Trophoblast cell (in vitro differentiated cells and primary cell): ENCODE results near the gene HIVEP3.

Experiments used
- DNase-seq, 2 donors: peaks; one replicate each; pipeline ENCODE4 v3.0.0-alpha.2; 2016
- H2AFZ ChIP-seq: 2 replicates; pipeline ENCODE4 v1.6.1; 2013; ENCODE audit warnings: low read length, moderate library complexity, mild to moderate bottlenecking; ENCODE audit not compliant: insufficient read depth, poor library complexity
- H2AK5ac ChIP-seq: 2 replicates; pipeline ENCODE4 v1.6.1; 2013; ENCODE audit warnings: mild to moderate bottlenecking, low read length
- H2BK120ac ChIP-seq: 2 replicates; pipeline ENCODE4 v1.6.1; 2013; ENCODE audit warnings: low read length, mild to moderate bottlenecking, moderate library complexity; ENCODE audit not compliant: insufficient read depth, poor library complexity
- H2BK12ac ChIP-seq: 2 replicates; pipeline ENCODE4 v1.6.1; 2013; ENCODE audit warnings: mild to moderate bottlenecking, low read length, moderate library complexity
- H2BK5ac ChIP-seq: 2 replicates; pipeline ENCODE4 v1.6.1; 2013; ENCODE audit warnings: low read length, low read depth, moderate library complexity, mild to moderate bottlenecking; ENCODE audit not compliant: poor library complexity
- H3K14ac ChIP-seq: 2 replicates; pipeline ENCODE4 v1.6.1; 2013; ENCODE audit warnings: mild to moderate bottlenecking, low read length
- H3K18ac ChIP-seq: 2 replicates; pipeline ENCODE4 v1.6.1; 2013; ENCODE audit warnings: mild to moderate bottlenecking, low read length
- H3K23ac ChIP-seq: 2 replicates; pipeline ENCODE4 v1.6.1; 2013; ENCODE audit warnings: low read length
- H3K27ac ChIP-seq: 2 replicates; pipeline ENCODE4 v1.5.1; 2013; ENCODE audit warnings: low read depth, mild to moderate bottlenecking, inconsistent platforms, low read length, moderate library complexity
- H3K27me3 ChIP-seq: 2 replicates; pipeline ENCODE4 v1.6.1; 2013; ENCODE audit warnings: inconsistent platforms, mild to moderate bottlenecking, low read length, moderate library complexity; ENCODE audit not compliant: insufficient read depth
- H3K36me3 ChIP-seq, 2 experiments: 1 replicate in 1 of 2; 2 replicates in 1 of 2; pipeline ENCODE4 v1.6.1; 2013; ENCODE audit warnings: low read length in 2 of 2, mild to moderate bottlenecking in 2 of 2, moderate library complexity in 1 of 2; ENCODE audit not compliant: insufficient read depth in 2 of 2, control insufficient read depth in 1 of 2
- H3K4ac ChIP-seq: 2 replicates; pipeline ENCODE4 v1.6.1; 2013; ENCODE audit warnings: low read depth, mild to moderate bottlenecking, low read length, moderate library complexity
- H3K4me1 ChIP-seq, 2 experiments: 1 replicate in 1 of 2; 2 replicates in 1 of 2; pipeline ENCODE4 v1.6.1; 2013; ENCODE audit warnings: low read length in 2 of 2, mild to moderate bottlenecking in 2 of 2, moderate library complexity in 1 of 2; ENCODE audit not compliant: insufficient read depth in 2 of 2, control insufficient read depth in 1 of 2
- H3K4me2 ChIP-seq: 2 replicates; pipeline ENCODE4 v1.6.1; 2013; ENCODE audit warnings: inconsistent platforms, mild to moderate bottlenecking, low read length, moderate library complexity
- H3K4me3 ChIP-seq: 2 replicates; pipeline ENCODE4 v1.5.1; 2013; ENCODE audit warnings: mild to moderate bottlenecking, low read depth, low read length, inconsistent platforms
- H3K79me1 ChIP-seq: one replicate; pipeline ENCODE4 v1.6.1; 2013; ENCODE audit warnings: low read length
- H3K79me2 ChIP-seq: 2 replicates; pipeline ENCODE4 v1.6.1; 2013; ENCODE audit warnings: low read length, mild to moderate bottlenecking; ENCODE audit not compliant: control insufficient read depth, insufficient read depth, poor library complexity
- H3K9ac ChIP-seq: 2 replicates; pipeline ENCODE4 v1.6.1; 2013; ENCODE audit warnings: mild to moderate bottlenecking, low read length
- H3K9me3 ChIP-seq: 2 replicates; pipeline ENCODE4 v1.6.1; 2013; ENCODE audit warnings: low read depth, mild to moderate bottlenecking, control low read depth, inconsistent platforms, low read length; ENCODE audit not compliant: insufficient read depth
- H4K12ac ChIP-seq: 2 replicates; pipeline ENCODE4 v1.6.1; 2013; ENCODE audit warnings: low read depth, mild to moderate bottlenecking, low read length, moderate library complexity
- H4K8ac ChIP-seq: 2 replicates; pipeline ENCODE4 v1.6.1; 2013; ENCODE audit warnings: low read depth, mild to moderate bottlenecking, low read length, moderate library complexity
- H4K91ac ChIP-seq: one replicate; pipeline ENCODE4 v1.6.1; 2013; ENCODE audit warnings: low read depth, mild to moderate bottlenecking, low read length, moderate library complexity
- WGBS: extraction: QIAGEN DNeasy Blood & Tissue Kit; methylation state at CpG from one replicate; pipeline ENCODE4 v1.1.7; 2013; ENCODE audit warnings: missing lambda C conversion rate; ENCODE audit not compliant: insufficient read length, insufficient coverage; ENCODE audit errors: extremely low coverage; 5-methylcytosine and 5-hydroxymethylcytosine counted together

Gene HIVEP3

DNA sequence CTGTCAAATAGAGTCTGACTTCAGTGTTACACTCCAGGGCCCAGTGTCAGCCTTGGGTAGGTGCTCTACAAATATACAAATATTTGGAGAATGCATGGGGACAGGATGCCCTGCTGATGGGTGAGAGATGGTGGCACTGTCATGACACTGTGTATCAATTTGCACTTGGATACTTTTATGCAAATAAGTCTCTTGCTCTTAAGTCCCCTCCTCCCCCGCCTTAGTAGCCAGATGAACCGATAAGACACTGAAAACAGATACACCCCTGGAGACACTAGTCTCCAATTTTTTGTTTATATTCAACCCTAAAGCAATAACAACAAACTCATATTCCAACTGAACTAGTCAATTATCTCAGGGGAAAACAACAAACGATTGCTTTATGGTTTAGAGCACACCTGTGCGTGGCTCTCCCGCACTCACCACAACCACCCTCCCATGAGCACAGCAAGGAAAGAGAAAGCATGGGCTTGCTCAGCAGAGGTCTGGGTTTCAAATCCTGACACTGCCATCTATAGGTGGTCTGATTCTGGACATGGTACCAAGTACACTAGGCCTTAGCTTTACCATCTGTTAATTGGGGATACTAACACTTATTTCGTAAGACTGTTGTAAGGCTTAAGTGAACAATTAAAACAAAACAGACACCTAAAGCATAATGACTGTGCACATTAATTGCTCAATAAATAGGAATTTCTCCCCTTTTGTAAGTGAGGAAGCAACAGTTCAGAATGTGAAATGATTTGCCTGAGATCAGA is 50.3 kb downstream of the HIVEP3 start:
- no peaks in the 10 kb centered on the region for H3K36me3 ChIP-seq
- no peak overlapping the region for H3K4ac ChIP-seq
- no peak overlapping the region for H2BK120ac ChIP-seq
- WGBS, result no CpG with 5 or more reads among the region's 6 CpGs
- no peak overlapping the region for H3K23ac ChIP-seq
- no peak overlapping the region for H3K4me2 ChIP-seq
- H3K9me3 ChIP-seq, result no peaks in the 10 kb centered on the region
- no peak overlapping the region for H3K4me3 ChIP-seq
- peaks cover 13 to 15% of the 10 kb centered on the region in 2 experiments for H3K4me1 ChIP-seq
- no peak overlapping the region for H3K14ac ChIP-seq
- DNase-seq, result peak in 1 of 2 donors; percentile 39
- H4K8ac ChIP-seq, result no peak overlapping the region
- no peak overlapping the region for H2AFZ ChIP-seq
- H4K12ac ChIP-seq, result no peak overlapping the region
- no peak overlapping the region for H3K9ac ChIP-seq
- H3K79me1 ChIP-seq, result peaks cover 2% of the 10 kb centered on the region
- no peak overlapping the region for H2AK5ac ChIP-seq
- H3K18ac ChIP-seq, result no peak overlapping the region
- H2BK5ac ChIP-seq, result no peak overlapping the region
- H3K79me2 ChIP-seq, result no peaks in the 10 kb centered on the region
- H4K91ac ChIP-seq, result no peak overlapping the region
- H2BK12ac ChIP-seq, result no peak overlapping the region
- no peak overlapping the region for H3K27ac ChIP-seq
- no peaks in the 10 kb centered on the region for H3K27me3 ChIP-seq

- H3K4me1 ChIP-seq, result peaks cover 21 to 30% of the 10 kb centered on the region in 2 experiments
- no peaks in the 10 kb centered on the region for H3K9me3 ChIP-seq
- H3K4me2 ChIP-seq, result no peak overlapping the region
- H2AK5ac ChIP-seq, result no peak overlapping the region
- H3K4ac ChIP-seq, result no peak overlapping the region
- H3K27ac ChIP-seq, result no peak overlapping the region
- H3K79me1 ChIP-seq, result peaks cover 6% of the 10 kb centered on the region
- no CpG with 5 or more reads among the region's 2 CpGs for WGBS
- no peak overlapping the region for H3K23ac ChIP-seq
- no peak for DNase-seq
- no peak overlapping the region for H2BK5ac ChIP-seq
- H4K91ac ChIP-seq, result no peak overlapping the region
- H3K9ac ChIP-seq, result no peak overlapping the region
- H4K8ac ChIP-seq, result no peak overlapping the region
- H2AFZ ChIP-seq, result no peak overlapping the region
- H2BK12ac ChIP-seq, result no peak overlapping the region
- H2BK120ac ChIP-seq, result no peak overlapping the region
- H4K12ac ChIP-seq, result no peak overlapping the region
- no peaks in the 10 kb centered on the region for H3K36me3 ChIP-seq
- no peak overlapping the region for H3K14ac ChIP-seq
- no peaks in the 10 kb centered on the region for H3K27me3 ChIP-seq
- no peak overlapping the region for H3K4me3 ChIP-seq
- H3K79me2 ChIP-seq, result peaks cover 2% of the 10 kb centered on the region
- no peak overlapping the region for H3K18ac ChIP-seq
Measured at GRCh38 chr1:41866285-41866684, 52.4 kb downstream of the HIVEP3 start.

GRCh38 chr1:41864471-41865040 is 54.2 kb downstream of the HIVEP3 start:
- H2AK5ac ChIP-seq, result no peak overlapping the region
- no peak overlapping the region for H2BK12ac ChIP-seq
- H3K14ac ChIP-seq, result no peak overlapping the region
- peak; percentile 61 to 79 for DNase-seq
- no peaks in the 10 kb centered on the region for H3K36me3 ChIP-seq
- H3K18ac ChIP-seq, result no peak overlapping the region
- H2BK5ac ChIP-seq, result no peak overlapping the region
- H2BK120ac ChIP-seq, result no peak overlapping the region
- no peak overlapping the region for H3K4me2 ChIP-seq
- no peaks in the 10 kb centered on the region for H3K9me3 ChIP-seq
- no peak overlapping the region for H3K27ac ChIP-seq
- H2AFZ ChIP-seq, result no peak overlapping the region
- no peak overlapping the region for H3K4me3 ChIP-seq
- no peak overlapping the region for H3K9ac ChIP-seq
- no CpG with 5 or more reads among the region's 4 CpGs for WGBS
- peak overlapping the region; percentile 57 for H4K91ac ChIP-seq
- no peak overlapping the region for H4K12ac ChIP-seq
- H3K4ac ChIP-seq, result no peak overlapping the region
- H3K27me3 ChIP-seq, result no peaks in the 10 kb centered on the region
- H4K8ac ChIP-seq, result no peak overlapping the region
- peaks cover 6% of the 10 kb centered on the region for H3K79me1 ChIP-seq
- peaks cover 19 to 28% of the 10 kb centered on the region in 2 experiments for H3K4me1 ChIP-seq
- H3K23ac ChIP-seq, result no peak overlapping the region
- peaks cover 2% of the 10 kb centered on the region for H3K79me2 ChIP-seq

DNA sequence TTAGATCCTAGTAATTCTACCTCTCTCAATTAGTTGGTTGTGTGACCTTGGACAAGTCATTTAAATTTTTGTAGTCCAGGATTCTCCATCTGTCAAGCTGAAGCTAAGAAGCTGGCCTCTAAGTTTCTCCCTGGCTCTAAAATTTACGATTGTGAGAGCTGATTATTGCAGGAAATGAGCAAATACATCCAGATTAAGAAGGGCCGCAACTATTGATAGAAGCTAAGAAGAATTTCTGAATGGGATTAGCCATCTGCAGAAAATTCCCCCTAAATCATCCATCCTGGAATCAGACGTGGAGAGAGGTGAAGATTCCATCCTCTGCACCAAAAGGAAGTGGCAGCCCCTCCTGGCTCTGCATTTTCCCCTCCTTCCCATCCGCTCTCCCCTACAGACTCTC is 55.0 kb downstream of the HIVEP3 start:
- Histone ChIP-seq H4K91ac (peak overlapping the region; percentile 57), H3K4me2 (no peak overlapping the region), H3K4ac (no peak overlapping the region), H3K79me1 (peaks cover 6% of the 10 kb centered on the region), H3K4me1 (peaks cover 19 to 28% of the 10 kb centered on the region in 2 experiments), H3K9me3 (no peaks in the 10 kb centered on the region), H2BK5ac (no peak overlapping the region), H3K14ac (no peak overlapping the region), H3K27me3 (no peaks in the 10 kb centered on the region), H3K18ac (no peak overlapping the region), H4K8ac (peak overlapping the region; percentile 29), H3K4me3 (no peak overlapping the region), H3K36me3 (no peaks in the 10 kb centered on the region), H3K27ac (peak overlapping the region; percentile 71), H3K79me2 (peaks cover 2% of the 10 kb centered on the region), H3K23ac (no peak overlapping the region), H2AFZ (no peak overlapping the region), H2BK12ac (no peak overlapping the region), H2BK120ac (peak overlapping the region; percentile 21), H4K12ac (no peak overlapping the region), H2AK5ac (no peak overlapping the region), H3K9ac (no peak overlapping the region)
- whole genome bisulfite sequencing, result no CpG with 5 or more reads among the region's 4 CpGs
- no peak for DNase-seq
